Subcutaneous adipose tissue (tissue), 4 donors: ENCODE data around the gene AVEN. TPM values are rescaled to one million over a fixed set of nuclear protein-coding genes. Genes with fewer than 3 reads are reported as not detected.

ENCODE experiments used
- CTCF ChIP-seq: fragments of 450-650 bp; IDR thresholded peaks from one replicate; pipeline ENCODE4 v1.5.1; 2016; ENCODE audit warnings: low read depth, mild to moderate bottlenecking, control low read depth, antibody characterized with exemption, moderate library complexity
- total RNA-seq, 4 donors: library from RNA; depleted of rRNA; stranded (reverse); fragments of >200 nt; gene quantifications; one replicate each; pipeline ENCODE4 v1.1.0, GENCODE V29; 2016

AVEN gene
- total RNA-seq, 4 donors from 2014 or later, result 8.5 to 26.1 (median 17.5) TPM

- no peak for TF ChIP-seq CTCF
Measured at GRCh38 chr15:34038023-34038870, 757 bp downstream of the AVEN start.

- no peak for TF ChIP-seq CTCF
Measured at GRCh38 chr15:34031987-34032760, 6.8 kb downstream of the AVEN start.

GRCh38 chr15:34027606-34028005 is 11.4 kb downstream of the AVEN start:
- no peak for TF ChIP-seq CTCF

GRCh38 chr15:34025252-34025651 is 13.8 kb downstream of the AVEN start:
- TF ChIP-seq CTCF, result no peak

GRCh38 chr15:34023907-34024306 is 15.1 kb downstream of the AVEN start:
- no peak for TF ChIP-seq CTCF

- TF ChIP-seq CTCF, result no peak
Measured at GRCh38 chr15:34019369-34019990, 19.5 kb downstream of the AVEN start.
